ENCODE data around the gene AMPD2. TPM values are rescaled to one million over a fixed set of nuclear protein-coding genes. Genes with fewer than 3 reads are reported as not detected.
A peak's percentile ranks its signal among the peaks of the same experiment; 100 is the strongest.

Gene AMPD2
- total RNA-seq: 100 to 1,000 TPM in 3 of 4 donors, 10 to 100 TPM in 1; 48.3 to 158 (median 110) TPM

- peak within 1 kb of the TSS; percentile 73 to 83 (median 80) for H3K27ac ChIP-seq
- peaks cover 0 to 58% (median 17%) of the 10 kb centered on the region in 4 donors for H3K4me1 ChIP-seq
- peak within 1 kb of the TSS; percentile 50 to 79 (median 66) for H3K4me3 ChIP-seq
- DNase-seq: peak; percentile 79 to 88 (median 82)
- no peak for TF ChIP-seq POLR2A (IDR thresholded peaks at IDR 0.05)
- no peak for TF ChIP-seq CTCF (IDR thresholded peaks at IDR 0.05)
- no peaks in the 10 kb centered on the region for H3K27me3 ChIP-seq
- H3K9me3 ChIP-seq: no peaks in the 10 kb centered on the region
- no peaks in the 10 kb centered on the region for H3K36me3 ChIP-seq
These were observed at the start of gene AMPD2, which contains the start of gene GNAT2 for GRCh38 chr1:109619576-109620400. Gene AMPD2 (plus strand): TSS chr1:109619837. CDS start chr1:109621176, 1,339 bp downstream. Gene GNAT2 (minus strand): TSS chr1:109619616. CDS start chr1:109612870, 6,746 bp downstream.

DNA sequence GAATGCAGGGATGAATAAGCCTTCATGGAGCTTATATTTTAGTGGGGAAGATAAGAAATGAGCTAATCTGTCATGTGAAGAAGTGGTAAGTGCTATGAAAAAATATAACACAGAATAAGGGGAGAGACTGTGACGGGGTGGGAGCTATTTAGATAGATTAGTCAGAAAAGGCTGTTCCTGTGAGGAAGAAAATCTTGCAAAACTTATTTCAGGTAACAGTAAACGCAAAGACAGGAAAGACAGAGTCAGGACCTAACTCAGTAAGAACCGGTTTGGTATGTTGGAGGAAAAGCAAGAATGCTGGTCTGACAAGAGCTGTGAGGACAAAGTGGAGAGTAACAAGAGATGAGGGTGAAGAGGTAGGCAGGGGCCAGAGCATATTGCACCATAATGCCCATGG is 49.2 kb upstream of the AMPD2 start:
- H3K4me3 ChIP-seq: no peak overlapping the region
- H3K9me3 ChIP-seq: no peaks in the 10 kb centered on the region
- TF ChIP-seq CTCF (IDR thresholded peaks at IDR 0.05) (no peak), POLR2A (IDR thresholded peaks at IDR 0.05) (no peak)
- H3K27me3 ChIP-seq: no peaks in the 10 kb centered on the region
- H3K36me3 ChIP-seq: no peaks in the 10 kb centered on the region
- DNase-seq: no peak
- no peak overlapping the region for H3K27ac ChIP-seq
- peaks cover 0 to 17% (median 4%) of the 10 kb centered on the region in 4 donors for H3K4me1 ChIP-seq

DNA sequence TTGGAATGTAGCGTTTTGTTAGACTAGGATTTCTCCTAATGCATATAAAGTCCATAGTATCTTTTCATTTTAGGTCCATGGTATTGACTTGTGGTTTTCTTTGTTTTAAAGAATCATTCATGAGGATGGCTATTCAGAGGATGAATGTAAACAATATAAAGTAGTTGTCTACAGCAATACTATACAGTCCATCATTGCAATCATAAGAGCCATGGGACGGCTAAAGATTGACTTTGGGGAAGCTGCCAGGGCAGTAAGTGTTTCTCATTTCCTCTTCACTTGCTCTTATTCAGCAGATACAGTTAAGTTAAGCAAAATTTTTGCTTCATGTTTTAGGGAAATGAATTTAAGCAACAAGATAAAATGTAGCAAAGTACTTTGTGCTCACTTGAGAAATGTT is 45.9 kb upstream of the AMPD2 start:
- TF ChIP-seq CTCF (IDR thresholded peaks at IDR 0.05) (no peak), POLR2A (IDR thresholded peaks at IDR 0.05) (no peak)
- DNase-seq: no peak
- H3K36me3 ChIP-seq: peaks cover 0 to 7% (median 0%) of the 10 kb centered on the region in 3 donors
- H3K9me3 ChIP-seq: no peaks in the 10 kb centered on the region
- no peak overlapping the region for H3K27ac ChIP-seq
- H3K4me3 ChIP-seq: no peak overlapping the region
- no peaks in the 10 kb centered on the region for H3K27me3 ChIP-seq
- H3K4me1 ChIP-seq: peaks cover 0 to 6% (median 0%) of the 10 kb centered on the region in 4 donors

- no peak overlapping the region for H3K4me3 ChIP-seq
- H3K4me1 ChIP-seq: no peaks in the 10 kb centered on the region
- H3K9me3 ChIP-seq: no peaks in the 10 kb centered on the region
- TF ChIP-seq POLR2A (IDR thresholded peaks at IDR 0.05) (no peak), CTCF (IDR thresholded peaks at IDR 0.05) (no peak)
- DNase-seq: no peak
- no peaks in the 10 kb centered on the region for H3K27me3 ChIP-seq
- H3K27ac ChIP-seq: no peak overlapping the region
- H3K36me3 ChIP-seq: peaks cover 0 to 36% (median 0%) of the 10 kb centered on the region in 3 donors
These were observed 40.6 kb upstream of the AMPD2 start for GRCh38 chr1:109578947-109579443.

GRCh38 chr1:109579491-109579890 is 40.1 kb upstream of the AMPD2 start:
- TF ChIP-seq CTCF (IDR thresholded peaks at IDR 0.05): no peak
- TF ChIP-seq POLR2A (IDR thresholded peaks at IDR 0.05): no peak

More at GRCh38 chr1:109579491-109579890, 40.1 kb upstream of the AMPD2 start:
- Histone ChIP-seq H3K36me3 (peaks cover 0 to 41% (median 0%) of the 10 kb centered on the region in 3 donors), H3K4me3 (no peak overlapping the region), H3K9me3 (no peaks in the 10 kb centered on the region), H3K27ac (no peak overlapping the region), H3K4me1 (no peaks in the 10 kb centered on the region), H3K27me3 (no peaks in the 10 kb centered on the region)
- DNase-seq: no peak
